ENCODE results near the gene MRPL53. TPM values are rescaled to one million over a fixed set of nuclear protein-coding genes. Genes with fewer than 3 reads are reported as not detected.
A peak's percentile ranks its signal among the peaks of the same experiment; 100 is the strongest.
"Not testable (repeated sequence)": the region's sequence is repeated elsewhere in the genome, so short reads cannot be mapped to it uniquely, and the experiment has no call there.

The MRPL53 gene
- total RNA-seq, 1 donor from 2014 or later: 19.9 TPM

GRCh38 chr2:74450570-74451190 lies 21.8 kb downstream of the MRPL53 start:
- DNase-seq: no peak

- no peak for DNase-seq
Observed at GRCh38 chr2:74448771-74449170, 23.7 kb downstream of the MRPL53 start.

- no peak for DNase-seq
Observed at GRCh38 chr2:74447230-74447999, 25.1 kb downstream of the MRPL53 start.

GRCh38 chr2:74444498-74445318 lies 27.8 kb downstream of the MRPL53 start:
- DNase-seq: no peak

- DNase-seq: not testable (repeated sequence)
Observed at GRCh38 chr2:74442483-74443297, 29.8 kb downstream of the MRPL53 start.

- DNase-seq: peak; percentile 59
Observed at GRCh38 chr2:74441690-74442482, 30.6 kb downstream of the MRPL53 start, which contains the start of gene RTKN. TSS of gene RTKN (minus strand) at chr2:74441937. CDS start at chr2:74441816, 121 bp downstream.

GRCh38 chr2:74441170-74441689 lies 31.2 kb downstream of the MRPL53 start:
- DNase-seq: peak; percentile 44

- peak; percentile 98 for DNase-seq
Observed at GRCh38 chr2:74440378-74441169, 31.9 kb downstream of the MRPL53 start.

- DNase-seq: peak; percentile 98
Observed at GRCh38 chr2:74439803-74440377, 32.6 kb downstream of the MRPL53 start.

- no peak for DNase-seq
Observed at GRCh38 chr2:74439373-74439772, 33.1 kb downstream of the MRPL53 start.

GRCh38 chr2:74438248-74438647 lies 34.2 kb downstream of the MRPL53 start:
- no peak for DNase-seq

GRCh38 chr2:74436848-74437695 lies 35.4 kb downstream of the MRPL53 start:
- DNase-seq: no peak

- no peak for DNase-seq
Observed at GRCh38 chr2:74436111-74436805, 36.2 kb downstream of the MRPL53 start.

GRCh38 chr2:74430502-74430901 lies 42.0 kb downstream of the MRPL53 start:
- DNase-seq: no peak

GRCh38 chr2:74429487-74430451 lies 42.7 kb downstream of the MRPL53 start:
- DNase-seq: no peak

GRCh38 chr2:74428675-74429074 lies 43.8 kb downstream of the MRPL53 start:
- DNase-seq: no peak

- DNase-seq: no peak
Observed at GRCh38 chr2:74427551-74427950, 44.9 kb downstream of the MRPL53 start.

Data from tongue (tissue), 2 donors.